Globus pallidus (tissue), 1 donor: ENCODE measurements around the gene HOOK1.

Experiments
- DNase-seq: peaks from one replicate; pipeline ENCODE4 v3.0.0-alpha.2; 2015; ENCODE audit warnings: low spot score

The HOOK1 gene

GRCh38 chr1:59814901-59815825 lies at the start of gene HOOK1:
Gene HOOK1 (plus strand): TSS chr1:59814949. CDS start chr1:59815118, 169 bp downstream.
- no peak for DNase-seq

DNA sequence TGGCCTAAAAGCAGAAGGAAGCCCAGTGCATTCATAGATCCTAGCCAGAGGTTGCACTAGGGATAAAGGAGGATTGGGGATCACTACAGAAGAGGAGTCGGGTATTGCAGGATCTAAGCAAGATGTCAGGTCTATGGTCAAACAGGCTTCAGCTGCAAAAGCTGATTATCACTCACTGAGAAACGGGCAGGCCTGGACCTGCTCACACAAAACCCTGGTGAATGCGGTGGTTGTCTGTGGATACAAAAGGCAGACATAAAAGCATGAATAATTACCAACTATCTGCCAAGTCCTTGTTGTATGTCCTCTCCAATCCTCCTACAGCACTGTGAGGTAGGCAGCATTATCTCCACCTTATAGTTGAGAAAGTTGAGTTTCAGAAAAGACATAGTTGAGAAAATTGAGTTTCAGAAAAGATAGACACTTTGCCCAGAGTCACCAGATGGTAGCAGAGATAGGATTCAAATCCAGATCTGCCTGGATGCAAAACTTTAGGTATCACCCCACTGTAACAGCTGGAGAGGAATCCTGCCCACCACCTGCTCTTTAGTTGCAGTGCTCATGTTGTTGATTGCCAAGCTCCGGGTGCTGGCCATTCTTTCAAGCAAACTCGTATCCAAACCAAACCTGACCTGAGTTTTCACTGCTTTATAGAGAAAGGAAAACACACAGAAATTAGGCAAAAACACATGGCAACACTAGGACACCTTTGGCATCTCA lies 49.6 kb upstream of the HOOK1 start:
- DNase-seq: no peak

DNA sequence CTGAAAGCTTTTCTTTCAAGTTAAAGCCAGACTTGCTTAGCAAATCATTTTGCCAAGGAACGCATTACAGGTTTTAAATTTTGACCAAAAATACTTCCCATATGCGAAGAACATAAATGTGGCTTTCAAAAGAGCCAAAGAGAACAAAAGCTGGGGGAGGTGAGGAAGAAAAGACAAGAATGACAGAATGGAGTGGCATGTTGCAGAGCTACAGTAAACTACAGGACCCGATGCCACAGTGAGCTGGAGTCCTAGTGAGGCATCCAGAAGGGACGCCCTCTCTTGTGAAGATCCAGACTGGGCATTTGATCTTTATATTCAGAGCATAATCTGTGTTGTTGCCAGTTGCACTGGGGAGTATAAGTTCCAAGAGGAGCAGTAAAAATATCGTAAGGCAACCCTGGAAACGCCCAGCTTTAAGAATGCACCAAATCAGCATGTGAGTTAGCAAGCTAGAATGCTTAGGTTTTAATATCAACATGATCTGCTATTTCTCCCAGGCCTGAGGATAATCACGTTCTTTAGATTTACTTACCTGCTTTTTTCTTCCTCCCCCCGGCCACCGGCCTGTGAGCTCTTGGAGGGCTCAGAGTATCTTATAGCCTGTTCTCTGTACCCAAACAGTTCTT lies 48.4 kb upstream of the HOOK1 start:
- DNase-seq: no peak

- no peak for DNase-seq
These were observed 47.6 kb upstream of the HOOK1 start for GRCh38 chr1:59767119-59767518.

DNA sequence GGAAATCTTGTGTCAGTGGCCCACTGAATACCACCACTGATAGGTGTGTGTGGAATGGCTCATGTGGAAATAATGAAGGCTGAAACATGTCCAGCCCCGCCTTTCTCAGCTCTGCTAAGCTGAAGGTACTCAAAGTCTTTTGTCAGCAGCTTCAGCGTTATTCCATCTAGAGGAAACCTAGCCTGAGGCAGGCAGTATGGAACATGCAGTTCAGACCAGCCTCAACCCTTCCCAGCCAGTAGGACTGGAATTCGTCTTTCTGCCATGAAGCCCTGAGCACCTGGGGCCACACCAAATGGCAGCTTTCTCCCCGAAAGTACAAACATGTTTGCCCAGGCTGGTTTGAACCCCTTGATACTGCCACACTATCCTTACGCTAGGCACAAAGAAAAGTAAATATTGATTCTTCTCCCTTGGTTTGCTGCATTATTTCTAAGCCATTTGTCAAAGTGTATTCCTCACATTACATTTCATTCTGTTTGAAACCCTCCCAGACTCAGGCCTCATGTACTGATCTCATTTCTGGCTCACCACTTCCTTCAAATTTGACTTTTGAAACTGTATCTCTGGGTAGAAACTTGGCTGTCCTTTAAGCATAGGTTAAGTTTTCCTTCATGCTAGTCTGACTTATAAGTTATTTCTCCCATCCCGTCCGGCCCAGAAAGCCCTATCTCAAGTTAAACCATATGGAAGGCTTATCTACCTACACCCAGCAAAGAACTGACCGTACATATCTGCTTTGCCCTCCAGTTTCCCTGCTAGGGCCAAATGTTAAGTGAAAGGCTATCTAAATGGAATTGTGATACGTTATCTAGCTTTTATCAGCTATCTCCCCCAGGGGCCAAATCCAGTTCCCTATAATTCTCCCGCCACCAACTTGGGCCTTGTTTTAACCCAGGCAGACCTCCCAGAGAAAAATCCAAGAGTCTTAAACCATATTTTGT lies 45.7 kb upstream of the HOOK1 start:
- no peak for DNase-seq

GRCh38 chr1:59769736-59770095 lies 45.0 kb upstream of the HOOK1 start:
- DNase-seq: no peak

- no peak for DNase-seq
These were observed 43.4 kb upstream of the HOOK1 start for GRCh38 chr1:59771361-59771760.

GRCh38 chr1:59775480-59775879 lies 39.3 kb upstream of the HOOK1 start:
- no peak for DNase-seq

DNA sequence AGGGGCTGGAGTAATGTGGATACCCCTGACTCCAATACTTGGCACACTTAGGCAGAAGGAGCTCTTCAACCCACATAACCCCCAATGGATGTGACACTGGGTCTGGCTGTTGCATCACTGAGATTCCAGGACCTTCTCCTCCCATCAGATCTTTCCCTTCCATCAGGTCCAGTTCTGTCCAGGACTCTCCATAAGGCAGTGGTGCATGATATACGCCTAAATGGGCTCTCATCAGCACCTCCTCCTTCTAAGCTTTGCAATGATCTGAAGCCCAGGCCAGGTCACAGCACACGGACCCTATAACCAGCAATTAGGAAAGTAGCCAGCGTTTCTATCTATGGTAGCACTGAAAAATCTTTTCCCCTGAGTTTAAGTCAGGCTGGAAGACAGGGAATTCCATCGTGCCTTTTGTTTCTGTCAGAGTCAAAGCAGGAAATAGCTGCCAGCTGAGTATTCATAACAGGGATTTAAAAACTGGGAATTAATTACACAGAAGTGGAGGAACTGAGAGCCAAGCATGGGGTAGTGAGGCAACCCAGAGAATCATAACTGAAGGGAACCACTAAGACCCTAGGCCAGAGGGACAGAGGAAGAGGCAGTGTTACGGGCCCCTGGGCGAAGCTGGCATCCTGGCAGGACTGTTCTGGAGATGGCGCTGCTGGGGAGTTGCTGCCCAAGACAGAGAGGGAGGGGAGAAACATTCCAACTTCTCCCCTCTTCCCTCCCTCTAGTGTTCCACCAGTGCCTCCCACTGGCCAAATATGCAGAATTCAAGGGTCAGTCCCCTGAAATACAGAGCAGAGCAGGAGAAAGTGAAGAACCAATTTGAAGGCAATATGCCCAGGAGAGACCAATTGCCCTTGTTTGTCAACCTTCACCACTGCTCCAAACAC lies 37.5 kb upstream of the HOOK1 start:
- no peak for DNase-seq

- no peak for DNase-seq
These were observed 34.8 kb upstream of the HOOK1 start for GRCh38 chr1:59779949-59780348.

DNA sequence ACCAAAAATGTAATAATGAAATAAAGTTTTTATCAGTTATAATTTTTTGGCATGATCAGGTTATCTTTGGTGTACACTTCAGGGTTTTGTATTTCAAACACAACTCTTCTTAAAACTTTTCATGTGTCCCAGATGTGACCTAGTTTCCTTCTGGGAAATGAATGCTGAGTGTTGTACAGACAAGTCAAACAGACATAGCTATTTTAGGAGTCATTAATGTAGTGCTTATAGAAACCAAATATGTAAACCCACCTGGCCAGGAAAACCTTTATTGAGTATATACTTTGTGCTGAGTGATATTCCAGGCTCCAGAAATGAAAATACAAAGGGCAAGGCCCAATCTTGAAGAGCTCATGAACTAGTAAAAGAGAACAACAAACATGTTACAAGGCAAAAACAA lies 25.9 kb upstream of the HOOK1 start:
- DNase-seq: no peak

- no peak for DNase-seq
These were observed 16.1 kb upstream of the HOOK1 start for GRCh38 chr1:59798600-59798999.

DNA sequence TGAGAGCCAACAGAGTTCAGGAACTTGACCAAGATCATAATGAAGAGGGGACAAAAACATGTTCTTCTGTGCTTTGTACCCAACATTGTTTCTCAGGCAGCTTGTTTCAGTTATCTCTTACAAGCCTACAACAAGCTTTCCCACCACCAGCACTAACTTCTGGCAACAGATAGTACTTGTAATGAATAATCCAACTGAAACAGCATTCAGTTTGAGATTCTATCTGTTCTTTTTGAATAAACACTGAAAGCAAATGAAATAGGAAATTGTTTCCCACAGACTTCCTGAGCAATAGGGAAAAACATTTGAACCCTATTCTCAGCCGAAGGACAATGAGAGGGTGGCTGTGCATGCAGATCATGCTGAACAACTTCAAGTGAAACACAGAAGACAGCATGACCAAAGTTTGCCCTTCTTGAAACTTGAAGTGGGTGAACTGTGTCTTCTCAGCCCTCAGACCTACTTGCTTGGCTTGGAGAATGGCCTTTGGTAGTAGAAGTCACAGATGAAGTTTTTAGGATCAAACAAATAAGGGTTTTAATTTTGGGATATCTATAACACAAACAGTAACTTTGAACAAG lies 11.2 kb upstream of the HOOK1 start:
- no peak for DNase-seq

- DNase-seq: no peak
These were observed 10.4 kb upstream of the HOOK1 start for GRCh38 chr1:59804301-59804700.

DNA sequence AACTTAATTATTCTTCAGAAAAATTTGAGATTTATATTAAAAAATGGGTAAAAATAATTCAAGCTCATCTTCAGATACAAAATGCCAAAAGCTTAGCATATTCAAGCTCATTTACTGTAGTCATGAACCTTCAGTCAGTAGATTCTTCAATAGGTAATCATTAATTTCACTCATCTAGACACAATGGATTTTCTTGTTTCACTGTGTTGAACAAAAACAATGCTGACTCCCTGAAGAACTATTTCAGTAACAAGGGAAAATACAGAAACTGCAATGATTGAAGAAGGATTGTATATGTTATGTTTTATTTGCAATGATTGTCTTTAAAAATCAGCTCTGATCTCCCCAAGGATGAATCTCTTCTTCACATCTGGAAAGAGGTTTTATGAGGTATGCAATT lies 9.2 kb upstream of the HOOK1 start:
- no peak for DNase-seq

DNA sequence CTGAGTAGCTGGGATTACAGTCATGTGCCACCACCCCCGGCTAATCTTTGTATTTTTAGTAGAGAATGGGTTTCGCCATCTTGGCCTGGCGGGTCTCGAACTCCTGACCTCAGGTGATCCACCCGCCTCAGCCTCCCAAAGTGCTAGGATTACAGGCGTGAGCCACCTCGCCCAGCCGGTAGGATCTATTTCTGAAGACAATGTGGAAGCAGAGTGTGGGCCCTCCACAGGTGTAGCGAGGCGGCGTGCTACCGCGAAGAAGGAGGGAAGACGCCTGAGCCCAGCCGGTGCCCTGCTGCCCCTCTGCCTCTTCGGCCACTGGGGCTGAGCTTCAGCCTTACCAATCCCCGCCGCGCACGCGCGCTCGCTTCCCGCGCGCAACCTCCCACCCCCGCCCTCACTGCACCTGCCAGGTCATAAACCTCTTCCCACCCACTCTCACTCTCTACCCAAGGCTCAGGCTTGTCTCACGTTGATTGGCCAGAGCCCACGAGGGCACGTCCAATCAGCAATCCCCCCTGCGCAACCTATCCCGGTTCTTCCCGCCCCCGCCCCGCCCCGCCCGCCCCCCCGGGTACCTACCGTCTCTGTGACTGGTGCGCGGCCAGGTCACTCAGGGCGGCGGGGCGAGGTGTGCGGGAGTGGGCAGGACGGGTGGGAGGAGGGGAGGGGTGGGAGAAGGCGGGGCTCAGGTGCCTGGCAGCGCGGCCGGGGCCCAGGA lies 409 bp upstream of the HOOK1 start:
- DNase-seq: peak; percentile 11

- no peak for DNase-seq
These were observed 1.1 kb downstream of the HOOK1 start for GRCh38 chr1:59815892-59816291.

GRCh38 chr1:59816318-59816878 lies 1.6 kb downstream of the HOOK1 start:
- no peak for DNase-seq
